ENCODE results near the gene YPEL1.

YPEL1 gene, protein sequence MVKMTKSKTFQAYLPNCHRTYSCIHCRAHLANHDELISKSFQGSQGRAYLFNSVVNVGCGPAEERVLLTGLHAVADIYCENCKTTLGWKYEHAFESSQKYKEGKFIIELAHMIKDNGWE

DNA sequence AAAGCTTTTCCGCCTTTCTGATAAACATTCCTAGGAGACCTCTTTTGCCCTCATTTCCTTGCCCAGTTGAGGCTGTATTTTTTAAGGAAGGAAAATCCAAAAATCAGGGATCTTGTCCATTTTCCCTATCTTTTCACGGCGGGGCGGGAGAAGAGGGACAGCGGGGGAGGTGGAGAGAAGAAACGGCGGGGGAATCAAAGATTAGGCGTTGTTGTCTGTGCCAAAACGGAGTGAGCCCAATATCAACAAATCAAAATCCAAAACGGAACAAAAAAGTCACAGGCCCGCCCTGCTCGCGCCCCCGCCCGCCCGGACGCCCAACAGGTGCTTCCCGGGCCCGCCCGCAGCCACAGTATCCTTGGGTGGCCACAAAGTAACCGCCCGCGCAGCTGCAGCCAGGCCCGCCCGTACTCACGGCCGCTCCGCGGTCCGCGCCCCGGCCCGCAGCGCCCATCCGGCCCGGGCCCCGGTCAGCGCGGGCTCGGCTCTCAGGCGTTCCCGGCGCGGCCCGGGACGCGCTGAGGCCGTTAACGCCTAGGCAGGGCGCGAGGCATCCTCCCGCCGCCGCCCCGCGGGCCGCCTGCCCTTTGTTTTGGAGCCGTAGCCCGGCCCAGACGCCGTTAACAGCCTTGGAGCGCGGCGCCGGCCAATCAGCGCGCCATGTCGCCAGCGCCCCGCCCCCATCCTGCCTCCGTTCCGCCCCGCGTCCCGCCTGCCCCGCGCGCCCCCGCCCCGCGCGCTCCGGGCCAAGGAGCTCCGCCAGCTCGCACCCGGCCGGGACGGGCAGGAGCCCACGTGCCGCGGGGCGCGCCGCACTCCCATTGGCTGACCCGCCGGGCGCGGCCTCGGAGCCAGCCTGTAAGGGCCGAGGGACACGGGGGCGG lies at the start of gene YPEL1:
Gene YPEL1, minus strand, starts transcription at position 595 of the 884 bp plus-strand sequence. CDS start 25,050 bp downstream, outside the sequence.
- DNase-seq: peak; percentile 87

DNA sequence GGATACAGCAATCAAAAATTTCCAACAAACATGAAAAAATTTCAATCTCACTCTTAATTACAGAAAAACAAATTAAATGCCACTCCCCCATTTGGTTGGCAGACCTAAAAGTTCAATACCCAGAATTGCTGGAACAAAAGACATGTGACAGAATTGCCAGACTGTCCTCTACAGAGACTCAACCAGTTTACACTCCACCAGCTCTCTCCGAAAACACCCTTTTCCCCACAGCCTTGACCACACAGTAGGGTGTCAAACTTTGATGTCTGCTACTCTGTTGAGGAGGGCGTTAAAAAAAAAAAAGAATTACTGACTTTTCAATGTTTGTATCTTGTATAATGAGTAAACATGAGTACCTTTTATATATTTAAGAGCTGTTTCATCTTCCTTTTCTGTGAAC lies 44.7 kb upstream of the YPEL1 start:
- DNase-seq: no peak

- no peak for DNase-seq
Observed at GRCh38 chr22:21779444-21779843, 43.9 kb upstream of the YPEL1 start.

GRCh38 chr22:21778705-21779363 lies 43.2 kb upstream of the YPEL1 start:
- no peak for DNase-seq

DNA sequence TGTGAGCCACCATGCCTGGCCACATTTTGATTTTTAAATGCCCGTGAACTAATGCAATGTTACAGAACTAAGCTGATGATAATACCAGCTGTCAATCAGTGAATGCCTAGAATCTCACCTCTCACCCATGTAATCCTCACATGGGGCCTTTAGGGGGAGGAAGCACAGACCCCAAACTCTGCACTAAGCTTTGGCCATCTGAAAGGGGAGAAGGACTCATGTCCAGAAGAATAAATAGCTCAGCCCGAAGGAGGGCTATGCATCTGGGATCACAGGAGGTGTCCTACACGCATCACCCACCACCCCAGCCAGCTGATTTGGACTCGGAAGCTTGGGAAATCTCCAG lies 36.0 kb upstream of the YPEL1 start:
- no peak for DNase-seq

DNA sequence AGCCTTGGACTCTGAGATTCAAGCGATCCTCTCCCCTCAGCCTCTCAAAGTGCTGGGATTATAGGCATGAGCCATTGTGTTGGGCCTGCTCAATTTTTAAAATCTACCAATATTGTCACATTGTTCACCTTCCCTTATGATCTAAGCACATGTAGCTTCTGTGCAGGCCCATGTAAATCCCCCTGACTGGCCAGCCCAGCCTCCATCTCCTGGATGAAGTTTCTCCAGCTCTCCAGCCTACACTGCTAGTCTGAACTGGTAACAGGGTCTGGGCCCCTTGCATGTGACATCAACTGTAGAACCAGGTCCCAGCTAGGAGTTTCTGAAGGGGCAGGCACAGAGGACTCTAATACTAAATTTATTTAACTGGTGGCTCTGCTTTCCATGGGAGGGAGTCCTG lies 32.8 kb upstream of the YPEL1 start:
- no peak for DNase-seq

DNA sequence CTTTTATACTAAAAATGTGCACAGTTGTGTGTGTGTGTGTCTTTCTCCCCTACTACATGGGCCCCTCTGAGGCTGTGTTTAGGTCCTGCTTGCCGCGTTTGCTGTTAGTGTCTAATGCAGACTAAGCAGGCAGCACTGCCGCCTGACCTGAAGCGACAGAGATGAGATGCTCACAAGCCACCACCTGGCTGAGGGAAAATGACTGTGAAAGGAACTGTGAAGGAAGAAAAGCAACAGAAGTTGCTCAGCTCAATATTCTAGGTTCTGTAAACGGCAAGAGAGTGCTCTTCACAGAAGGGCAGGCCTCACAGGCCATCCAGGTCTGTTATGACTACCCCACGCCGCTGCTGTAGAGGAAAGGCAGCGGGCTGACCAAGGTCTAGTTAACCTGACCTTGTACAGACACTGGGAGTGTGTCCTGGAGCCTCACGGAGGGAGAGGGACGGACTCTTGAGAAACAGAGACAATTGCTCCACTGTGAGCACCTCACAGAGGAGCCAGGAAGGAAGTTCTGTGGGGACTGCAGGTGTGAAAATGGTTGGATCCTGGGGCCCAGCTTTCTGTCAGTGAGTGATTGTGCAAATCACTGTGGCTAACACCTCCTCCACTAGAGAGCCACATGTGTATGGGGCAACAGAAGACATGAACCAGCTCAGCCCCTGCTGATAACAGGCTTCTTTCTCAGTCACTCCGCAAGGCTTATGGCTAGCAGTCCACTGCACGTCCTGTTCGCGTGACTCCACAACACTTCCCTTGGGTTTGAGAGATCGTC lies 31.3 kb upstream of the YPEL1 start:
- no peak for DNase-seq

GRCh38 chr22:21765909-21766529 lies 30.4 kb upstream of the YPEL1 start:
- no peak for DNase-seq

- DNase-seq: no peak
Observed at GRCh38 chr22:21764038-21764804, 28.6 kb upstream of the YPEL1 start.

DNA sequence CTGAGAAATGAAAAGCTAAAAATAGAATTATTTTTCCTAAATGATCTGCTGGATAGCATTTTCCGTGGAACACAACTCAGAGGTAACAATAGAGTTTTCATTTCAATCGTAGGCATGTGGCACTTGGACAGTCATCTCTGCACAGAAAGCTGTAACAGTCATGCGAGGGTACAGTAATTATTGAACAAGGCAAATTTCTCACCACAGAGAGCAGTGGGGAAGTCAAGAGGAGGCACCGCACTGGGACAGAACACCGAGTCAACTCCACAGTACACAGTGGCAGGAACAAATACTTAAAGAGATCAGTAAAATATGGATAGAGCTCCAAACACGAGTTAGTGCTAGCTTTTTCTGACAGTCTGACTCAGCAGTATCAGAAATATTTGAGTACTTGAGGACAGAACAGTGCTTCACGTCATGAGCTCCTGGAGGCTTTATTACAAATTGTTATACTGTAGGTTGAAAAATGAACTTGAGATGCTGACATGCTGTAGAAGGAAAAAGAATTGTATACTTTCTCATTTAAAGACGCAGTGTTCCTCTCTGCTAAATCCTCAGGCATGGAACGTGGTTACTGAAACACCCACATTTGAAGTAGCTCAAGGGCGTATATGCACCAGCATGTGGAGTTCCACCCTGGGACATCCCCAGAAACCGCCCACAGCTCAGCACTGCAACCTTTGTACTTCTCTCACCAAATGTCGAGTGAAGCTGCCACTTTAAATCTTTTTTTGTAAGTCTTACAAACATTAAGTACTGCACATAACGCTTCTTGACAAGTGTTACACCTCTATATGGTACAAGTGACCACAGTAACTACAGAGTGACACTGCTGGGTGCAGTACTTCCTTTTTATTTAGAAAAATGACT lies 27.4 kb upstream of the YPEL1 start:
- no peak for DNase-seq

GRCh38 chr22:21761994-21762680 lies 26.5 kb upstream of the YPEL1 start:
- DNase-seq: no peak

DNA sequence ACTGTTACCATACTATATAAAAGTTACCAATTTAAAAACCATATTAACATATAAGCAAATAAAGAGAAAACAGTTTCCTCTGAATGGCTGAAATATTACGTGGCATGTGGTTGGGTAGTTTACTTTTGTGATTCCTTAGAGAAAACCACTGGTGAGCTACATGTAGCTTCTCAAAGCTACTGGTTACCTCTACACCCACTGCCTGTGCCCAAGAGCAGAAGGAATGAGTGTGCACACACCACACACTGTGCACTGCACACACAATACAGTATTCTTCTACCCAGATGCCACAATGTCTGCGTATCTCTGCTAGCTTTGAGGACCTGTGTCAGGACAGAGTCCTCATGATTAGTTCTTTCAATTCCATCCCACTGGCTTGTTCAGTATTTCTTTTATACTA lies 25.5 kb upstream of the YPEL1 start:
- DNase-seq: no peak

- DNase-seq: no peak
Observed at GRCh38 chr22:21760640-21761039, 25.0 kb upstream of the YPEL1 start.

DNA sequence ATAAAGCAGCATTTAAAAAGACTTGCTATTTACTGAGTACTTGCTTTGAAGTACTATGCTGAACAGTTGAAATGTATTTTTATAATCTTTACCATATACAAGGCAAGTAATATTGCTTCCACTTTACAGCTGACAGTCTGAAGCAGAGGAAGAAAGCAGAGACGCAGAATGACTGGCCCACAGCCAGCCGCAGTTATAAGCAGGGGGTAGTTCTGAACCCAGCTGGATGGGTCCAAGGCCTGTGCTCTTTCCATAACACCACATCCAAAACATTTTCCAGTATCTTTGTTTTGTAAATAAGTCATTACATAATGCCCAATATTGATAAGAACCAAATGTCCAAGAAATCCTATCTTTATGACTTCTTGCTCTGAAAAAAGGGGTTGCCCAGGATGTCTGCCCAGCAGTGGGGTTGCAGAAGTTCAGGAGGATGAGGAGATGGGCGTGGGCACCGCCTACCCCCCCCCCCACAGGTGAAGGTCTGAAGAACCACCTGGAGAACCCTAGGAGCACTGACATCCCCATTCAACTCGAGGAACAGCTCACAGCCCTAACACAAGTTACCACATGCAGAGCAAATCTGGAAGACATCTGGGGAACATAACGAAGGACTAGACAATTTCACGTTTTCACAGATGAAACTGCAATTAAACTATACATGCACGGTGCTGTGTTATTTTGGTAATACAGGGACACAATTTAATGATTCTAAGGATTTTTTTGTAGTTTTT lies 24.2 kb upstream of the YPEL1 start:
- DNase-seq: no peak

DNA sequence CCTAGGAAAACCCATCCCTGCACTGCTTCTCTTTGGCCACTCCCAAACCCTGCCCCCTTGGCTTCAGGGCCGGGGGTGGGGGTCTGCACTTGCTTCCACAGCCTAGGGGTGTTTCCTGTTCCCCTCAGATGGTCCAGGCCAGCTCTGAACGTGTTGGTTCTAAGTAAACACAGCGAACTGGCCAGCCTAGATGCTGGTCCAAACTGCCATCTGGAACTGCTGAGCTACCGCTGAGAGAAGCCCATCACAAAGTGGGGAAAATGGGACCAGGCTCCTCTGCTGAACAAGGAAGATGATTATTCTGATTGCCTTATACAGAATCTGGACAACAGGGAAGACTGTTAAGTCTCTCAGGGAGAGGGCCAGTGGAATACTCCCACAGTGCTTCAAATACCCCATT lies 23.5 kb upstream of the YPEL1 start:
- no peak for DNase-seq

GRCh38 chr22:21758091-21758864 lies 22.7 kb upstream of the YPEL1 start:
- no peak for DNase-seq

- DNase-seq: no peak
Observed at GRCh38 chr22:21755851-21756284, 20.3 kb upstream of the YPEL1 start.

DNA sequence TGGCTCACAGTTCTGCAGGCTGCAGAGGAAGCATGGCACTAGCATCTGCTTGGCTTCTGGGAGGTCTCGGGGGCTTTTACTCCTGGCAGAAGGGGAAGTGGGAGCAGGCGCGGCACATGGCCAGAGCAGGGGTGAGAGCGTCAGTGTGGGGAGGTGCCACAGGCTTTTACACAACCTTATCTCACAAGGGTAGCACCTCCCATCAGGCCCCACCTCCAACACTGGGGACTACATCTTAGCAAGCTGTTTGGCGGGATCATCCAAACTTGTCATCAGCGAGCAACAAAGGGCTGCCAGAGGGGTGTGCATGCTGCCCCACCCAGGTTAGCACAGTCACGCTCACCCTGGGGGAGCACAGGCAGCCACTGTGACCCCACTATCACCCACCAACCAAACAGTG lies 18.9 kb upstream of the YPEL1 start:
- DNase-seq: peak; percentile 63

Measured in NCI-H82 (cell line).